ENCODE data around the gene SRCIN1.
"Not testable (repeated sequence)": the region's sequence is repeated elsewhere in the genome, so short reads cannot be mapped to it uniquely, and the experiment has no call there.

SRCIN1 gene

DNA sequence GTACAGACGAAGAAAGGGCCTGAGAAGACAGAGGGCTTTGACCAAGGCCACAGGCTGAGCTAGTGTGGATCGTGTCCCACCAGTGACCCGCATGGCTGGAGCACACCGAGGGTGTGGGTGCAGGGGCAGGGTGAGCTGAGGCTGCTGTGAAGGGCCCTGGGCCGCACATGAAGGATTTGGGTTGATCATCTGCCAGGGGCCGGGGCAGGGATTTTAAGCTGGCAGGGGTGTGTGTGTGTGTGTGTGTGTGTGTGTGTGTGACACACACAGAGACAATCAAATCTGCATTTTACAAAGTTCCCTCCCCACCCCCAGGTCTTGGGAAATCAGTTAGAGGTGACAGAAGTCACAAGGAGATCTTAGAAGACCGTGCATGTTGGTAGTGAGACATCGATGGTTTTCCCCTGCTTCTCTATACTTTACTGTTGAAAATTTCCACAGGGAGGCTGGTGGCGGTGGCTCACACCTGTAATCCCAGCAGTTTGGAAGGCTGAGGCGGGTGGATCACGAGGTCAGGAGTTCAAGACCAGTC lies 65.2 kb downstream of the SRCIN1 start:
- DNase-seq: no peak

DNA sequence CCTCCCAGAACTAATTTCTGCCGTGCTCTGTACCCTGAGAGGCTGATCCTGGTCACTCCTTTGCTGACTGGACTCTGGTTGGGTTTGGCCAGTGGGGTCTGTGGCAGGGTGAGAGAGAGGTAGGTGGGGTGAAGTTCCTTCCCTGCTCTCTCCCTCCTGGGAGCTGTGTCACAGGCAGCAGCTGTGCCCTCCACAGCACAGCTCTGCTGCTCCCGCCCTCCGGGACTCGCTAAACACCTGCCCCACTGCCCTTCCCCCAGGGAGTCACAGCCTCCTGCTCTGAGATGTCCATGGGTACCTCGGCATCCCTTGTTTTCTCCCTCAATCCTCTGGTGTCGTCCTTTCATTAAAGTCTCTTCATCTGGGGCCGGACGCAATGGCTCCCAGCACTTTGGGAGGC lies 66.4 kb downstream of the SRCIN1 start:
- no peak for DNase-seq

DNA sequence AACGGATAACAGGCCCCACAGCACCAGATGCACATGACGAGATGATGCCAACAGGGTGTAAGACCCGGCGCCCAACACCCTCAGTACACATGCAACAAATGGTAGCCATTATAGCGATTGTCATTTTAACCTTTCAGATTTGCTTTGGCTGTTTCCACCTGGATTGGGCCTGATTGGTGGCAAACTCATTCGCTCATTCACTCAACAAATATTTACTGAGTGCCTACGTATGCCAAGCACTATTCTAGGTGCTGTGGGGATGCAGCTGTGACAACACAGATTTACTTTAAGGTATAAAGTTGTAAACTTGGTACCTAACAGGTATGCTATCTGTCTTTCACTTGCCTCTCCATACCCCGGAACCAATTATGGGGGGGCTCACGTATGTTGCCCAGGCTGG lies 66.8 kb downstream of the SRCIN1 start:
- DNase-seq: no peak

DNA sequence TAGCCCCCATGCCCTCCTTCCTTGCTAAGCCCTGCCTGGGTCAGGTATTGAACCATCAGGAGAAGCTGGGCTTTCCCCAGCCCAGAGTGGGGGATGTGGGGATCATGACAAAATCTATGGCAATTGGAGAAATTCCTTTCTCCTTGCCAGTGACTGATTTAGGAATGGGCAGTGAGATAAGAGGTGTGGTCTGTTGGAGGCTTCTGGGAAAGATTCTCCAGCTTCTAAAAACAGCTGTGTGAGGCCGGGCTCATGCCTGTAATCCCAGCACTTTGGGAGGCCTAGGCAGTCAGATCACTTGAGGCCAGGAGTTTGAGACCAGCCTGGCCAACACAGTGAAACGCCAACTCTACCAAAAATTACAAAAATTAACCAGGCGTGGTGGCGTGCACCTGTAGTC lies 69.1 kb downstream of the SRCIN1 start:
- no peak for DNase-seq

DNA sequence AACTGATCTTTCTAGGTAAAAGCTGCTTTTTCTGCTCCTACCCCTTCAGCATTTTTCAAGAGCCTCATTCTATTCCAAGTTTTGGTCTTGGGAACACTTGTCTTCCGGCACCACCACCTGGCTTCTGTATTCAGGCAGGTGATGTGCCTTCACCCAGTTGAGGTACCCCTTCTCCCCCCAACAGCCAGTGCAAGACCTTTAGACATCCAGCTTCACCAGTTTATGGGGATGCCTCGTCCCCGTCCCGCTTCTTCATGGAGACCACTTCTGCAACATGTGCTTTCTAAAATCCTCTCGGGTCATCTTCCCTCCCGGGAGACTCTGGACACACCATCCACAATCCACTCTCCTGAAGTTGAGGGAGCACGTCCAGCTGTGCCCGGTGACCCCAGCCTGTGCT lies 69.9 kb downstream of the SRCIN1 start:
- DNase-seq: no peak

DNA sequence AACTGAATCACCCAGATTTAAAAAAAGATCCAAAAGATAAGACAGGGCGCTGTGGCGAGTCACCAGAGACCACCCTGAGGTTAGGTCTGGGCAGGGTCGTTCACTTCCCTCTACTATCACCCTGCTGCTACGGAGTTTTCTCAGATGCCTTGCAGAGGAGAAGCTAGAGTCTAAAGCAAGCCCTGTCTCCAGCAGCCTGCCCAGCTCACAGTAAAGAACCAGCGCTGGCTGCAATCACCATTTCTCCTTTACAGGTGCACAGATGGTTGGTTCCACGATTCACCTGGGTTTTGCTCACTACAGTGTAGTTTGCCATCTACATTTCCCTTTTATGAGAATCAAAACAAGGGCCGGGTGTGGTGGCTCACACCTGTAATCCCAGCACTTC lies 71.3 kb downstream of the SRCIN1 start:
- no peak for DNase-seq

DNA sequence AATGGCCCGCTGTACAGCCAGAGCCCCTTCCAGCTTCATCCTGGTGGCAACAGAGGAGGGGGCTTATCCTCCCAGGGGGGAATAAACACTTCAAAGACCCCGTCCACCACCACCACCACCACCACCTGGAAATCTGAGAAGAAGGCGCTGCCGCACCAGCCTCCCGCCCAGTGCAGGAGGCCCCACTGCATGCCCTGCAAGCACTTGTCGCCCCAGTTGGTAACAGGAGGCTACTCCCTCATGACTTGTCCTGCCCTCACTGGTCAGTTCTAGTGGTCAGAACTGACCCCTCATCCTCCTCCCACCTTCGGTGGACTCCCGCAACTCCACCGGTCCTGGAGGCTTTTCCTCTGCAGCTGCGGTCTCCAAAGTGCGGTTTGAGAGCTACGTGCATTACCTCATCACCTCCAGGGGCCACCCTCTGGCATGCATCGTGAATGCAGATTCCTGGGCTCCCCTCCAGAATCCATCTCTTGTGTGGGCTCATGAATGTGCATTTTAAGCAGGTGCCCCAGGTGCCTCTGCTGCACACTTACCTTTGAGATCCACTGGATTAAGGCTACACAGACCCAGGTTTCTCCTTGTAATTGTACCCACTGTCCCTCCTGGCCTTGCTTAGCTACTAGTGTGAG lies 71.8 kb downstream of the SRCIN1 start:
- no peak for DNase-seq

DNA sequence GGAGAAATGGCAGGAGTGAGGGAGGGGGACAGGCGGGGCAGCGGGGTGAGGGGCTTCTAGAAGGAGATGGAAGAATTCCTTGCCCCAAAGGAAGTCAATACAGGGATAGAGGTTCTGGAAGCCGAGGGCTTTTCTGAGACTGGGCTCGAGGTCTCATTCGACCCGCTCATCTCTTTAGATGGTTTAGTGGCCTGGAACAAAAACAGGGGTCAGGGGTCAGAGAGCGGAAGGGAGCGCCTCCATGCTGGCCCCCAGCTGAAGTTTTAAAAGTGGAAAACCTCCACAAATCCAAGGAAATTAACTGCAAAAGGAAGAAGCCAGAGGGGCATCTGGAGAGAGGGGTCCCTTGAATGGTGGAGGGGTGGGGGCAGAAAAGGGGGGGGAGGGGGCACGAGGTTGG lies 72.5 kb downstream of the SRCIN1 start:
- no peak for DNase-seq

DNA sequence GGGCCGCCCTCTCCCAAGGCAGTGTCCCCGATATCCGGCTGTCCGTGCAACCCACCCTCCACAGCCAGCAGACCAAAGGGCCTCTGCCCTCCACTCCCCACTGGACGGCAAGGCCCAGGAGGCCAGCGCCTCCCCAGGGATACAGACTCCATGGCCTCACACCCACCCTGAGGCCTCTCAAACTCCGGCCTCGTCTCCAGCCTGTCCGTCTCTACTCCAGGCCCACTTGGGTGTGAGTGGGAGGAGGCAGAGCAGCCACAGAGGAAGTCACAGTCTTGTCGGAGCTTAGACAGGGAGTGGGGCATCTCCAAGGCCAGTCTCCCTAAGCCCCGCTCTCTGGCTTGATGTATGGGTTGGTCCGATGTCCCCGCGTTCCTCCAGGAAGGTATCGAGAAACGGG lies 73.3 kb downstream of the SRCIN1 start:
- no peak for DNase-seq

DNA sequence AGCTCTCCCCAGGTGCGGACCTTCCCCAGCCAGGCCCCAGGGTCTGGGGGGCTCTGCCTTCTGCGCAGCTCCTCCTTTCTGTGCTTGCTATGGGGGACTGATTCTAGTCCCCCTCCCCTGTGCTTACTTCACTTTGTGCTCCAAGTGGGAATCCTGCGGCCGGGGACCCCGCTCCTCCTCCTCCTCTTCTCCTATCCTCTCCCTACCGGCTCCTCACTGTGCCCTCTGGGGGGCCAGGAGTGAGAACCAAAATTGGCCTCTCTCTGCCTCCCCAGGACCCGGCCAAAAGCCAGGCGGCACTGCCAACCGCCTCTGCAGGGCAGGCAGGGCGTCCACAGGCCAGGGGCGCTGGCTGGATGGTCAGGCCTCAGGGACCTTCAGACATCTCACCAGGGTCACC lies 74.0 kb downstream of the SRCIN1 start:
- not testable (repeated sequence) for DNase-seq

DNA sequence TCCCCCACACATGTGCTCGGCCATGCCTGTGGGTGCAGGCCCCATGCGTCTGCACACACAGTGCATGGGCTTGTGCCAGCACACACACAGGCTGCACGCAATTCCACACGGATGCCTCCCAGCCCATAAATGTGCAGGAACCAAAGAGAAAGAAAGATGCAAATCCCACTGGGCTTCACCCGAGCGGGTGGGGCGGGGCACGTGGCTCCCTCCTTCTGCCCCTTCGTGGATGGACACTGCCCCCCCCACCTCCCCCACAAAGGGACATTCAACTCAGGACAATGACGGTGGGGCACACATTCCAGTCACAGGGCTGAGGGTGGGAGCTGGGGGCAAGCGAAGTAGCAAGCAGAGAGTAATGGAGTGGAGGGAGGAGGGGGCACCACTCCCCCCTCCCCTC lies 74.9 kb downstream of the SRCIN1 start:
- not testable (repeated sequence) for DNase-seq

DNA sequence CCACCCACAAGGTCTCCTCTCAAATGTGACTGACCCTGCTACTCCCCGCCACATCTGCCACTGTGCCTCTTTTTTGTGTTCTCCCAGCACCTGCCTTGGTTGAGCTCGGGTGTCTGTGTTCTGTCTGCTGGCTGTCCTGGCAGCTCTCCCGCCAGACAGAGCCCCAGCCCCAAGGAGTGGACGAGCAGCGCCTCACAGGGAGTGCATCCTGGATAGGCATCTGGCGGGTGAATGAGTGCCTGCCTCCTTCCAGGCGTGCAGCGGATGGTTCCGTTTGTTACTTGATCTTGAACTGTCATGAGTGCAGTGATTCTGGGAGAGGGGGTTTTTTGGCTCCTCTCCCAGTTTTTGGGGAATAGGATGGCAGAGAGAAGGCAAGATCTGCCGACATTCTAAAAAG lies 77.6 kb downstream of the SRCIN1 start:
- not testable (repeated sequence) for DNase-seq

DNA sequence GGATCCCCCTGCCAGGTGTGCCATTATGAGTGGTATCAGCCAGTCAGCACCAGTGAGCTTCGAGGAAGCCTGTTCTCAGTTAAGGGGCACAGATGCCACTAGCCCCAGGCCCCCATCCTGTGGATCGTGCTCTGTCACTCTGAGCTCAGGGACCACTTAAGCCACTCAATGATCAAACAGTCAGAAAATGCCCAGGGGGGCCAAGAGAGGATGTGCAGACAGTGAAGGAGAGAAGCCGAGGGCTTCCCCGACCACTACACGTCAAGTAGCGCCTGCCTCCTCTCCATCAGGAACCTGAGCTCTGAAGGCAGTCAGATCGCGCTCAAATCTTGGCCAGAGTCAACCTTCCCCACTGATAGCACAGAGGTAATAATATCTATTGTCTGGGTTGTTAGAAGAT lies 79.2 kb downstream of the SRCIN1 start:
- DNase-seq: not testable (repeated sequence)

DNA sequence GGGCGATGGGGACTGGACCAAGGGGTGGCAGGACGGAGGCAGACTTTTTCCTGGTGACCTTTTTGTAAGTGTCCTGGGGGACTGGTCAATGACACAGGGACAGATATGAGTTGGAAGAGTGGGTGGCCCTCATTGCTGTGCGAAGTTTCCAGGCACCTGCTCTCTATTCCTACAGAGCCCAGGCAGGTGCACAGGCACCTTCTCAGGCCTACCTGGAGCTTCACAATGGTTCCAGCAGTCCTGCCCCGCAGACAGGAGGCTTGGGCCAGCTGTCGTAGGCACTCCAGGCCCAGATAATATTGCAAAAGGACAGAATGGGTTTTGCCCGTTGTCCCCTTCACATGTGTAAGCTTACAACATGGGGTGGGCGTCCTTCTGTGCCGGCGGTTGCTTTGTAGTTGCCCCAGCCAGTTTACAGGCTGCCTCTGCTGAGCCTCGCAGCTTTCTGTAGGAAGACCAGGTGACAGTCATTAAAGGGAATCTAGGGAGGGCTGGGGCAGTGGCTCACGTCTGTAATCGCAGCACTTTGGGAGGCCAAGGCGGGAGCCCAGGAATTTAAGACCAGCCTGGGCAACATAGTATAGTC lies 93.2 kb downstream of the SRCIN1 start:
- no peak for DNase-seq

DNA sequence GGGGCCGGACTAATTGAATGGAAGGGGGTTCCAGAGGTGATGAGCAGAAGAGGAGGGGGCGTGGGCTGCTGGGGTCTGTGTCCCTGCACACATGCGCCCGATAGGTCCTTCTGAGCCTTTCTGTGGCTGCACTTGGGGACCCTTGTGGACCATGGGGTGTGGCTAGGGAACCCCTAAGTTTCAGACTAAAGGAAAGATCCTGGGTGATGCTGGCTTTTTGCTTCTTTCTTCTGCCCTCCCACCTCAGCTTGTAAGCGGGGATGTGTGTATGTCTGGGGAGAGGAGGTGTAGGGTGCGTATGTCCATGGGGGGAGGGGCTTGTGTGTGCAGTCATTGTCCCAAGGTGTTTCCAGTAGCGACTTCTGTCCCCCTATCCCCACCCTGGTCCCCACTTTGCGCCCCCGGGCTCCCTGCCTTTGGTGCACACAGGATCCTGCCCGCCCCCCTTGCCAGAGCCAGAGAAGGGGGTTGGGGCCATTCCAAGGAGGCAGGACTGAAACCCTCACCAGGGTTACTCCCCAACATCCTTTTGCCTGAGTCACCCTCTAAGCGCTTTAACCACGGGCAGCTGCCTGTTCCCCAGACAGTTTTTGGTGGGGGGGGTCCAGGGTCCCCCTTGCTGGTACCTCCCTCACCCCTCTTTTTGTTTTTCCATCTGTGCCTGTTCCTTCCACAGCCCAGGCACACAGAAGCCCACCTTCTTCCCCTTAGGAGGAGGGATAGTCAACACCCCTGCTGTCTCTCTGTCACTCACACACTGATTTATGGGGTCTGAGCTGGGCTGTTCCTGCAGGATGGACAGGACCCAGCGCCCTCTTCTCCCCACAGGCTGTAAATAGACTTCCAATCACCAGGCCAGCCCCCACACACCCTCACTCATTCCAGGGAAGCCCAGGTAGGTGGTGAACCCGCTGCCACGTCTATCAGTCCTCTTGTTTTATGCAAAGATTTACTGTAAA lies 94.3 kb downstream of the SRCIN1 start:
- DNase-seq: no peak

DNA sequence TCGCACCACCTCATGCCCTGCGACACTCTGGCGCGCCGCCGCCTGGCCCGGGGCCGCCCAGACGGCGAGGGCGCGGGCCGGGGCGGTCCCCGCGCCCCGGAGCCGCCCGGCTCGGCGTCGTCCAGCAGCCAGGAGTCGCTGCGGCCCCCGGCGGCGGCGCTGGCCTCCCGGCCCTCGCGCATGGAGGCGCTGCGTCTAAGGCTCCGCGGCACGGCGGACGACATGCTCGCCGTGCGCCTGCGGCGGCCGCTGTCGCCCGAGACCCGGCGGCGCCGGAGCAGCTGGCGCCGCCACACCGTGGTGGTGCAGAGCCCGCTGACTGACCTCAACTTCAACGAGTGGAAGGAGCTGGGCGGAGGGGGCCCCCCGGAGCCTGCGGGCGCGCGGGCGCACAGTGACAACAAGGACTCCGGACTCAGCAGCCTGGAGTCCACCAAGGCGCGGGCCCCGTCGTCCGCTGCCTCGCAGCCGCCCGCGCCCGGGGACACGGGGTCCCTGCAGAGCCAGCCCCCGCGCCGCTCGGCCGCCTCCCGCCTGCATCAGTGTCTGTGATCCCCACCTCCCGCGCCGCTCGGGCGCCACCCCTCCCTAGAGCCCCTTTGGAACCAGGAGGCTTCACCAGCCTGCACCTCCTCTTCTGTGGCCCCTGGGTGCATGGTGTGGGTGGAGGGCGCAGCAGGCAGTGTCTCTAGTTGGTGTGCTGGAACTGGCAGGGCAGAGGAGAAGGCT lies 95.2 kb downstream of the SRCIN1 start:
- no peak for DNase-seq

DNA sequence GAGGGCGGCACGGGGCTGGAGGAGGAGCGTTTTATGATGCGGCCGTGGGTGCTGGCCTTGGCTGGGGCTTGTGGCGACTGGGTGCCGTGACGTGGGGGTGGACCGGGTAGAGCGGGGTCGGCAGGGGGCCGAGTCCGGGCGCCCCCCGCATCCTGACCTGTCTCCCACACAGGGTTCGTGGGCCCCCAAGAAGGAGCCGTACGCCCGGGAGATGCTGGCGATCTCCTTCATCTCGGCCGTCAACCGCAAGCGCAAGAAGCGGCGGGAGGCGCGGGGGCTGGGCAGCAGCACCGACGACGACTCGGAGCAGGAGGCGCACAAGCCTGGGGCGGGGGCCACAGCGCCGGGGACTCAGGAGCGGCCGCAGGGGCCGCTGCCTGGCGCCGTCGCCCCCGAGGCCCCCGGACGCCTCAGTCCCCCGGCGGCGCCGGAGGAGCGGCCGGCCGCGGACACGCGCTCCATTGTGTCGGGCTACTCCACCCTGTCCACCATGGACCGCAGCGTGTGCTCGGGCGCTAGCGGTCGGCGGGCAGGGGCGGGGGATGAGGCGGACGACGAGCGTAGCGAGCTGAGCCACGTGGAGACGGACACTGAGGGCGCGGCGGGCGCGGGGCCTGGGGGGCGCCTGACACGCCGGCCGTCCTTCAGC lies 95.9 kb downstream of the SRCIN1 start:
- no peak for DNase-seq

DNA sequence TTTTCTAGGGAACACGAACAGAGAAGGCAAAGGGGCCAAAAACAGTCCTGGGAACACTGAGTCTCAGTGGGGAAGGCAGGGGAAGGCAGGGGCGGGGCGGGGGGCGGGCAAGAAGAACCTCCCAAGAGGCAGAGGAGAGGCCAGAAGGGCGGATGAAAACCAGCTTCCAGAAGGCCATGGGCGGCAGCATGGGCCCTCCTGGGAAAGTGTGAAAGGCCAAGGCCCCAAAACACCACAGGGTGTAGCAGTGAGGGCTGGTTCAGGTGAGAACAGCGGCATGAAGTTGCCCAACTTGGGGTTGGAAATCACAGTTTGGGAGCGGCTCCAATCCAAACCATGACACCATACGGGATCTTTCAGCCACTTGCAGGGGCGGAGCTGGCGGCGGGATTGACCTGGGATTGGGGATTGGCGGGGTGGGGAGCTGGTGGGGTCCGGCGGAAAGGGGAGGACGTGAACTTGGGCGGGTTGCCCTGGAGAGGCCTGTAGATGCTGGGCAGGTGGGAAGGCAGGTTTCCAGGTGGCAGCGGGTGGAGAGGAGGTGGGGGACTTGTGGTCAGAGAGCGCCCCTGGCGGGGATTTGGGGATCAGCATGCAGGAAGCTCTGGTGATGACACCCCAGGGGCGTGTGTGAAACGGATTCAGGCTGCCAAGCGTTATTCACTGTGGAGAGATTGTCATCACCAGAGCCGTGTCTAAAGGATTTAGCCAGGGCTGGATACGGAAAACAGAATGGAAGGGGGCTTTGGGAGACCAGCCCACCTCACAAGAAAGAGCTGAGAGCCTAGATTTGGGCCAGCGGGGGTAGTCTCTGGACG lies 96.6 kb downstream of the SRCIN1 start:
- peak; percentile 69 for DNase-seq

DNA sequence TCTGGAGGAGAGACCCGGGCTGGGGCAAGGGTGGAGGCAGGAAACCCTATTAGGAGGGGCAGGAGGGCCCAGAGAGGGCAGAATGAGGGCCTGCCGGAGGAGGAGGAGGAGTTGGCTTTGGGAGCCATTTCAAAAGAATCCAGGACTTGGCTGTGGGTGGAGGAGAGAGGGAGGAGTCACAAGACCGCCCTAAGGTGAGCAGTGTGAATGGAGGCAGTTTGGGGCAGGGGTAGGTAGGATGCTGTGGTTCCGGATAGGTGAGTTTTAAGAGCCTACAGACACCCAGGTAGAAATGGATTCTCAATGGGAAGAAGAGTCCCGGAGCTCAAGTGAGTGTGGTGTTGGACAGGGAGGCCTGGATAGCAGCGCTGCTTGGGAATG lies 97.2 kb downstream of the SRCIN1 start:
- no peak for DNase-seq

DNA sequence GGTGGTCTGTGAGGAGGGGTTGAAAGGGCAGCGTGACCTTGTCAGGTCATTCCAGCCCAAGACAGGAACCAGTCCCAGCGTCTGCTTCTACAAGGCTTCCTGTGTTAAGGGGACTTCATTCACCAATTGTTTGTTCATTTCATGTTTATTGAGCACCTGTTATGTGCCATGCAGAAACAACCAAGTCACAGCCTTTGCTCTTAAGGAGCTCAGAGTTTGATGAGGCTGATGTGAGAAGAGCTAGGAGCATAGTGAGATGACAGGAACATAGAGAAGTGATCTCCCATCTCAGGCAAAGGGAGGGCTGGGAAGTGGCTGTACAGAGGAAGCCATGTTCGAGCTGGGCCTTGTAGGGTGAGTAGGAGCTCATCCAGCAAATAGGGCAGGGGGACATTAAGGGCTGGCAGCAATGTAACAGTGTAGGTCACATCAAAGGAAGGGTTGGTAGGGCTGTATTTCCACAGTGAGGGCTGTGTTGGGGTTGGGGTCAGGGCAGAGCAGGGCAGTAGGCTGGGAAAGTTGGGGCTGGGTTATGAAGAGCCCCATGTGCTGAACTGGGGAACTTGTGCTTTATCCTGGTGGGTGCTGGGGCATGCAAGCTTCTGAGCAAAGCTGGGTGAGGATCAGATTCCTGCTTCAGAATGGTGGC lies 97.7 kb downstream of the SRCIN1 start:
- DNase-seq: no peak

DNA sequence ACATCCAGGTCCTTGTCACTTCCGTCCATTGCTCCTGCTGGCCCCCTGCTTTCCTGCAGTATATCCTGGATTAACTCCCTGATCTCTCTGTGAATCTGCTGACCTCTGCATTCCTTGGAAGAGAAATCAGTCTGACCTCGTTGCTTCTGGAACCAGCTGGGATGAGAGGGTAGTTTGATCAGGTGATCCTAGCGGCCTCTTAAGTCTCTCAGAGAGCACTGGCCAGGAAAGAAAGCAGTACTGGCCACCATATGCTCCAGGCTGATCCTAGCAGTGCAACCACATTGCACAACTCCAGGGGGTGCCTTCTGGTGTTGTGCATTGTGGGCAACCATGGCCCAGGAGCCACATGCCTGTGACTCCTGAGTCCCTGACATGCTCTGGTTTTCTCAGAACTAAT lies 98.3 kb downstream of the SRCIN1 start:
- DNase-seq: no peak
